Breast epithelium (tissue), 3 donors: ENCODE data around the gene MRTFB.

Source experiments
- CTCF ChIP-seq, 3 donors: fragments of 450-650 bp; IDR thresholded peaks; one replicate each; pipeline ENCODE4 v1.5.1; 2016 to 2017; ENCODE audit warnings: antibody characterized with exemption in 3 of 3, mild to moderate bottlenecking in 3 of 3, moderate library complexity in 3 of 3
- POLR2A ChIP-seq: fragments of 450-650 bp; IDR thresholded peaks from one replicate; pipeline ENCODE4 v1.6.1; 2016; ENCODE audit warnings: antibody characterized with exemption, mild to moderate bottlenecking, moderate library complexity
- POLR2AphosphoS5 ChIP-seq, 3 donors: sonication (generic); formaldehyde crosslinking; IDR thresholded peaks; one replicate each; pipeline ENCODE4 v1.6.1; 2017; ENCODE audit warnings: antibody characterized with exemption in 3 of 3

- TF ChIP-seq CTCF (IDR thresholded peaks at IDR 0.05) (no peak), POLR2A (no peak), POLR2AphosphoS5 (IDR thresholded peaks at IDR 0.05) (no peak)
These were observed 24.9 kb downstream of the MRTFB start for GRCh38 chr16:14095883-14096551.
